ENCODE measurements around the gene TSKS.

GRCh38 chr19:49801966-49802661 lies 39.0 kb upstream of the TSKS start:
- TF ChIP-seq CTCF (IDR thresholded peaks at IDR 0.05), result peak in 3 of 4 experiments; percentile 7 to 36 (median 33)
- no peak for TF ChIP-seq POLR2A (IDR thresholded peaks at IDR 0.05)

Data from sigmoid colon (tissue), 3 donors.